ENCODE data around the gene PTH1R.

- TF ChIP-seq GATA3 (IDR thresholded peaks at IDR 0.05; ENCODE audit: low read depth, low read length) (no peak), GATA2 (IDR thresholded peaks at IDR 0.05; ENCODE audit: low read depth, low read length) (no peak)
These were observed 51.8 kb downstream of the PTH1R start for GRCh38 chr3:46929324-46929723.

Data from SH-SY5Y (cell line).